Liver (tissue), 9 donors: ENCODE results near the gene ULK4. TPM values are rescaled to one million over a fixed set of nuclear protein-coding genes. Genes with fewer than 3 reads are reported as not detected.

Experiments
- DNase-seq: peaks from one replicate; pipeline ENCODE4 v3.0.0-alpha.2; 2017; ENCODE audit warnings: low spot score
- H3K27ac ChIP-seq, 2 donors: one replicate each; pipeline ENCODE4 v1.7.0; 2013; ENCODE audit warnings: inconsistent platforms in 2 of 2, low read length in 2 of 2, control low read depth in 1 of 2, low read depth in 1 of 2, mild to moderate bottlenecking in 1 of 2
- H3K27me3 ChIP-seq, 4 donors: one replicate each; pipeline versions ENCODE4 v1.6.1 to v1.7.0; 2013; ENCODE audit warnings: low read length in 3 of 4, inconsistent platforms in 1 of 4, mild to moderate bottlenecking in 1 of 4, moderate library complexity in 1 of 4; ENCODE audit not compliant: control insufficient read depth in 4 of 4, insufficient read depth in 4 of 4
- H3K36me3 ChIP-seq, 4 donors: one replicate each; pipeline versions ENCODE4 v1.6.1 to v1.7.0; 2013; ENCODE audit warnings: low read length in 3 of 4, mild to moderate bottlenecking in 3 of 4, low read depth in 1 of 4, moderate library complexity in 1 of 4; ENCODE audit not compliant: control insufficient read depth in 4 of 4, insufficient read depth in 3 of 4
- H3K4me1 ChIP-seq, 4 donors: one replicate each; pipeline versions ENCODE4 v1.6.1 to v1.7.0; 2013; ENCODE audit warnings: low read length in 3 of 4, mild to moderate bottlenecking in 3 of 4, moderate library complexity in 1 of 4; ENCODE audit not compliant: control insufficient read depth in 4 of 4, insufficient read depth in 4 of 4
- H3K4me3 ChIP-seq, 3 donors: one replicate each; pipeline versions ENCODE4 v1.6.1 to v1.7.0; 2013; ENCODE audit warnings: low read length in 3 of 3, control low read depth in 1 of 3, low read depth in 1 of 3, mild to moderate bottlenecking in 1 of 3
- H3K9ac ChIP-seq, 2 donors: one replicate each; pipeline ENCODE4 v1.7.0; 2013; ENCODE audit warnings: low read length in 2 of 2, mild to moderate bottlenecking in 2 of 2, moderate library complexity in 2 of 2, control low read depth in 1 of 2, low read depth in 1 of 2
- H3K9me3 ChIP-seq, 4 donors: one replicate each; pipeline versions ENCODE4 v1.6.1 to v1.7.0; 2013; ENCODE audit warnings: low read length in 3 of 4; ENCODE audit not compliant: control insufficient read depth in 4 of 4
- ATF3 ChIP-seq: IDR thresholded peaks from 2 replicates; pipeline ENCODE4 v1.6.1; 2016; ENCODE audit warnings: antibody characterized with exemption
- EGR1 ChIP-seq, 2 donors: IDR thresholded peaks; 2 replicates each; pipeline ENCODE4 v1.6.1; 2016 to 2018; ENCODE audit warnings: antibody characterized with exemption in 2 of 2, low read depth in 2 of 2
- FOXA1 ChIP-seq: IDR thresholded peaks from 2 replicates; pipeline ENCODE4 v1.6.1; 2016; ENCODE audit warnings: antibody characterized with exemption
- FOXA2 ChIP-seq: IDR thresholded peaks from 2 replicates; pipeline ENCODE4 v1.6.1; 2016; ENCODE audit warnings: antibody characterized with exemption
- GABPA ChIP-seq, 2 donors: IDR thresholded peaks in 1 of 2; conservative IDR thresholded peaks in 1 of 2; 2 replicates each; pipeline ENCODE4 v1.6.1; 2016; ENCODE audit warnings: antibody characterized with exemption in 2 of 2, mild to moderate bottlenecking in 1 of 2, moderate library complexity in 1 of 2
- HNF4A ChIP-seq, 2 donors: conservative IDR thresholded peaks; 2 replicates each; pipeline ENCODE4 v1.6.1; 2016; ENCODE audit warnings: antibody characterized with exemption in 2 of 2, mild to moderate bottlenecking in 2 of 2
- HNF4G ChIP-seq: IDR thresholded peaks from 2 replicates; pipeline ENCODE4 v1.6.1; 2016; ENCODE audit warnings: antibody characterized with exemption
- JUND ChIP-seq, 2 donors: IDR thresholded peaks; 2 replicates each; pipeline ENCODE4 v1.6.1; 2016; ENCODE audit warnings: antibody characterized with exemption in 2 of 2
- MAX ChIP-seq: IDR thresholded peaks from 2 replicates; pipeline ENCODE4 v1.6.1; 2016; ENCODE audit warnings: antibody characterized with exemption
- NR2F2 ChIP-seq: IDR thresholded peaks from 2 replicates; pipeline ENCODE4 v1.6.1; 2016; ENCODE audit warnings: antibody characterized with exemption
- RAD21 ChIP-seq, 2 donors: IDR thresholded peaks; 2 replicates each; pipeline ENCODE4 v1.6.1; 2016; ENCODE audit warnings: antibody characterized with exemption in 2 of 2, mild to moderate bottlenecking in 2 of 2
- REST ChIP-seq: IDR thresholded peaks from 2 replicates; pipeline ENCODE4 v1.6.1; 2016; ENCODE audit warnings: antibody characterized with exemption, mild to moderate bottlenecking
- RXRA ChIP-seq, 2 donors: IDR thresholded peaks; 2 replicates each; pipeline ENCODE4 v1.6.1; 2017 to 2018; ENCODE audit warnings: antibody characterized with exemption in 2 of 2, mild to moderate bottlenecking in 1 of 2
- SP1 ChIP-seq: IDR thresholded peaks from 2 replicates; pipeline ENCODE4 v1.6.1; 2018; ENCODE audit warnings: antibody characterized with exemption, mild to moderate bottlenecking
- TAF1 ChIP-seq: conservative IDR thresholded peaks from 2 replicates; pipeline ENCODE4 v1.6.1; 2016; ENCODE audit warnings: antibody characterized with exemption, mild to moderate bottlenecking
- ZBTB33 ChIP-seq: IDR thresholded peaks from 2 replicates; pipeline ENCODE4 v1.6.1; 2016; ENCODE audit warnings: antibody characterized with exemption
- WGBS: extraction: QIAGEN DNeasy Blood & Tissue Kit; methylation state at CpG from one replicate; pipeline ENCODE4 v1.1.7; 2013; 5-methylcytosine and 5-hydroxymethylcytosine counted together
- polyA plus RNA-seq, 2 donors: library from polyadenylated mRNA; stranded (reverse) in 1 of 2; unstranded in 1 of 2; fragments of 200-250 nt in 1 of 2; fragments of >200 nt in 1 of 2; fragmentation: Nextera tagmentation in 1 of 2; extraction: Ambion mirVana in 1 of 2; gene quantifications; one replicate each; pipeline versions ENCODE4 v1.2.1 to v1.2.3, GENCODE V29; 2013 to 2015
- total RNA-seq, 2 donors: library from RNA; depleted of rRNA; stranded (reverse); fragments of >200 nt; gene quantifications; one replicate each; pipeline ENCODE4 v1.2.3, GENCODE V29; 2014
- donor health status: healthy.
- donor health status: healthy.
- donor health status: healthy.
- donor health status: healthy.
- donor health status: healthy.

Gene ULK4
- total and polyA plus RNA-seq, 4 donors, result 1.1 to 11.5 (median 3.2) TPM

- WGBS, result 75% methylated on average over 4 of the region's 4 CpGs
- no peaks in the 10 kb centered on the region for H3K36me3 ChIP-seq
- no peak for TF ChIP-seq GABPA (IDR thresholded peaks at IDR 0.05 in 1 of 2, conservative IDR thresholded peaks at IDR 0.05 in 1 of 2)
- peak in 1 of 2 donors; percentile 45 for TF ChIP-seq HNF4A (conservative IDR thresholded peaks at IDR 0.05)
- no peak overlapping the region for H3K9ac ChIP-seq
- no peaks in the 10 kb centered on the region for H3K4me1 ChIP-seq
- H3K27ac ChIP-seq, result no peak overlapping the region
- no peaks in the 10 kb centered on the region for H3K9me3 ChIP-seq
- H3K27me3 ChIP-seq, result no peaks in the 10 kb centered on the region
- no peak for DNase-seq
- H3K4me3 ChIP-seq, result no peak overlapping the region
Measured at GRCh38 chr3:41363830-41364523, 597.9 kb downstream of the ULK4 start.

- no peaks in the 10 kb centered on the region for H3K9me3 ChIP-seq
- H3K27ac ChIP-seq, result no peak overlapping the region
- TF ChIP-seq RAD21 (IDR thresholded peaks at IDR 0.05) (no peak), EGR1 (IDR thresholded peaks at IDR 0.05; ENCODE audit: low read depth in 2 of 2) (no peak), HNF4A (conservative IDR thresholded peaks at IDR 0.05) (no peak), TAF1 (no peak), ZBTB33 (no peak), JUND (IDR thresholded peaks at IDR 0.05) (no peak), NR2F2 (no peak), RXRA (IDR thresholded peaks at IDR 0.05) (no peak), FOXA1 (no peak), GABPA (IDR thresholded peaks at IDR 0.05 in 1 of 2, conservative IDR thresholded peaks at IDR 0.05 in 1 of 2) (no peak)
- DNase-seq, result no peak
- no peaks in the 10 kb centered on the region for H3K4me1 ChIP-seq
- no peak overlapping the region for H3K9ac ChIP-seq
- H3K36me3 ChIP-seq, result no peaks in the 10 kb centered on the region
- no peaks in the 10 kb centered on the region for H3K27me3 ChIP-seq
- 89% methylated on average over 5 of the region's 5 CpGs for WGBS
- no peak overlapping the region for H3K4me3 ChIP-seq
Measured at GRCh38 chr3:41362638-41363559, 599.0 kb downstream of the ULK4 start.

GRCh38 chr3:41357271-41357670, 604.6 kb downstream of the ULK4 start:
- no peaks in the 10 kb centered on the region for H3K9me3 ChIP-seq
- H3K9ac ChIP-seq, result no peak overlapping the region
- no peaks in the 10 kb centered on the region for H3K4me1 ChIP-seq
- H3K36me3 ChIP-seq, result no peaks in the 10 kb centered on the region
- 96% methylated on average over 9 of the region's 9 CpGs for WGBS
- DNase-seq, result no peak
- no peaks in the 10 kb centered on the region for H3K27me3 ChIP-seq
- H3K27ac ChIP-seq, result no peak overlapping the region
- no peak overlapping the region for H3K4me3 ChIP-seq
- TF ChIP-seq REST (no peak), ATF3 (no peak), FOXA2 (no peak), MAX (no peak), ZBTB33 (no peak), SP1 (no peak), HNF4G (no peak), NR2F2 (no peak), TAF1 (no peak), EGR1 (IDR thresholded peaks at IDR 0.05; ENCODE audit: low read depth in 2 of 2) (no peak), HNF4A (conservative IDR thresholded peaks at IDR 0.05) (no peak), GABPA (IDR thresholded peaks at IDR 0.05 in 1 of 2, conservative IDR thresholded peaks at IDR 0.05 in 1 of 2) (no peak)
